CD14-positive monocyte (primary cell): ENCODE results near the gene NCMAP. TPM values are rescaled to one million over a fixed set of nuclear protein-coding genes. Genes with fewer than 3 reads are reported as not detected.

Source experiments
- DNase-seq, 3 donors: peaks; one replicate each; pipeline ENCODE4 v3.0.0-alpha.2; 2011 to 2022
- H2AFZ ChIP-seq: 2 replicates; pipeline ENCODE4 v1.6.0; 2012; ENCODE audit warnings: mild to moderate bottlenecking, low read depth, low read length, inconsistent platforms; ENCODE audit not compliant: insufficient read depth, poor library complexity, severe bottlenecking
- H3K27ac ChIP-seq, 2 donors: 1 replicate in 1 of 2; 2 replicates in 1 of 2; pipeline ENCODE4 v1.5.1; 2012 to 2013; ENCODE audit warnings: low read length in 2 of 2, control low read depth in 1 of 2, inconsistent platforms in 1 of 2, low read depth in 1 of 2, mild to moderate bottlenecking in 1 of 2
- H3K27me3 ChIP-seq, 2 donors: one replicate each; pipeline versions ENCODE4 v1.6.0 to v1.6.1; 2011 to 2013; ENCODE audit warnings: low read length in 2 of 2; ENCODE audit not compliant: control insufficient read depth in 2 of 2, insufficient read depth in 2 of 2
- H3K36me3 ChIP-seq, 2 donors: replicated peaks in 1 of 2; 1 replicate in 1 of 2; 2 replicates in 1 of 2; pipeline versions ENCODE4 v1.5.1 to v1.6.1; 2012 to 2013; ENCODE audit warnings: low read length in 2 of 2, control low read depth in 1 of 2, inconsistent platforms in 1 of 2, mild to moderate bottlenecking in 1 of 2; ENCODE audit not compliant: insufficient read depth in 2 of 2, control insufficient read depth in 1 of 2
- H3K4me1 ChIP-seq, 2 donors: 1 replicate in 1 of 2; 2 replicates in 1 of 2; pipeline versions ENCODE4 v1.5.1 to v1.6.1; 2012 to 2013; ENCODE audit warnings: low read length in 2 of 2, control low read depth in 1 of 2, inconsistent platforms in 1 of 2, mild to moderate bottlenecking in 1 of 2, moderate library complexity in 1 of 2; ENCODE audit not compliant: insufficient read depth in 2 of 2, control insufficient read depth in 1 of 2
- H3K4me2 ChIP-seq: replicated peaks from 2 replicates; pipeline ENCODE3; 2012; ENCODE audit warnings: low read length, moderate library complexity, mild to moderate bottlenecking; ENCODE audit not compliant: poor library complexity, severe bottlenecking; ENCODE audit errors: extremely low read depth
- H3K4me3 ChIP-seq, 3 experiments: fragments of 200-600 bp in 1 of 3; sonication (generic) in 1 of 3; replicated peaks in 1 of 3; 1 replicate in 2 of 3; 2 replicates in 1 of 3; pipeline ENCODE4 v1.5.1; 2011 to 2013; ENCODE audit warnings: low read length in 3 of 3, mild to moderate bottlenecking in 3 of 3, control low read depth in 2 of 3, low read depth in 2 of 3, inconsistent platforms in 1 of 3, moderate library complexity in 1 of 3
- H3K79me2 ChIP-seq: 2 replicates; pipeline ENCODE4 v1.6.0; 2012; ENCODE audit warnings: mild to moderate bottlenecking, control low read depth, inconsistent platforms, low read length, moderate library complexity; ENCODE audit not compliant: insufficient read depth
- H3K9ac ChIP-seq: 2 replicates; pipeline ENCODE4 v1.6.0; 2017; ENCODE audit warnings: low read length, mild to moderate bottlenecking; ENCODE audit not compliant: insufficient read depth, poor library complexity, severe bottlenecking
- H3K9me3 ChIP-seq, 2 donors: replicated peaks in 1 of 2; 1 replicate in 1 of 2; 2 replicates in 1 of 2; pipeline versions ENCODE4 v1.5.1 to v1.6.1; 2012 to 2013; ENCODE audit warnings: low read length in 2 of 2, control low read depth in 1 of 2; ENCODE audit not compliant: control insufficient read depth in 1 of 2, insufficient read depth in 1 of 2
- H4K20me1 ChIP-seq: 2 replicates; pipeline ENCODE4 v1.6.0; 2012; ENCODE audit warnings: mild to moderate bottlenecking, low read length, control low read depth, moderate library complexity; ENCODE audit not compliant: insufficient read depth
- H3K27ac Mint-ChIP-seq, 7 donors: one replicate each; pipeline ENCODE4 v1.8.0; 2020; ENCODE audit warnings: mild to moderate bottlenecking in 7 of 7, mixed read lengths in 7 of 7, moderate library complexity in 6 of 7, inconsistent platforms in 2 of 7
- H3K27me3 Mint-ChIP-seq, 3 donors: one replicate each; pipeline ENCODE4 v1.8.0; 2021 to 2022; ENCODE audit warnings: low read depth in 3 of 3, mild to moderate bottlenecking in 3 of 3, mixed read lengths in 3 of 3, moderate library complexity in 3 of 3, inconsistent platforms in 1 of 3
- H3K36me3 Mint-ChIP-seq, 2 donors: one replicate each; pipeline ENCODE4 v1.8.0; 2020; ENCODE audit warnings: mixed read lengths in 2 of 2, inconsistent platforms in 1 of 2, mild to moderate bottlenecking in 1 of 2
- H3K4me1 Mint-ChIP-seq: one replicate; pipeline ENCODE4 v1.8.0; 2020; ENCODE audit warnings: mild to moderate bottlenecking, mixed read lengths
- H3K4me3 Mint-ChIP-seq, 2 donors: one replicate each; pipeline ENCODE4 v1.8.0; 2020; ENCODE audit warnings: mild to moderate bottlenecking in 2 of 2, mixed read lengths in 2 of 2, moderate library complexity in 1 of 2
- H3K9me3 Mint-ChIP-seq, 7 donors: one replicate each; pipeline ENCODE4 v1.8.0; 2020 to 2022; ENCODE audit warnings: mixed read lengths in 7 of 7, mild to moderate bottlenecking in 6 of 7, moderate library complexity in 6 of 7, inconsistent platforms in 2 of 7
- WGBS: methylation state at CpG from one replicate; pipeline ENCODE4 v1.1.5; 2013; ENCODE audit warnings: missing lambda C conversion rate; ENCODE audit not compliant: insufficient coverage; 5-methylcytosine and 5-hydroxymethylcytosine counted together
- intact Hi-C, 2 donors: fragments of 100-400 bp; cut with micrococcal nuclease; formaldehyde crosslinking; loops; one replicate each; pipeline versions ENCODE4 v1.15.0 to v1.15.1; 2023
- polyA plus RNA-seq, 3 donors: library from polyadenylated mRNA; depleted of rRNA in 1 of 3; unstranded in 2 of 3; stranded (reverse) in 1 of 3; fragments of 300-500 nt in 2 of 3; fragments of >200 nt in 1 of 3; fragmentation: Illumina TruSeq in 2 of 3; gene quantifications; 1 replicate in 2 of 3; 2 replicates in 1 of 3; pipeline ENCODE4 v1.2.3, GENCODE V29; 2012 to 2021
- TF ChIP-seq, protein P1 (sequence below): fragments of 200-600 bp; IDR thresholded peaks from one replicate; pipeline ENCODE4 v1.8.0; 2022; ENCODE audit warnings: antibody characterized with exemption, mild to moderate bottlenecking

NCMAP gene
- polyA plus RNA-seq, 3 donors = not detected

DNA sequence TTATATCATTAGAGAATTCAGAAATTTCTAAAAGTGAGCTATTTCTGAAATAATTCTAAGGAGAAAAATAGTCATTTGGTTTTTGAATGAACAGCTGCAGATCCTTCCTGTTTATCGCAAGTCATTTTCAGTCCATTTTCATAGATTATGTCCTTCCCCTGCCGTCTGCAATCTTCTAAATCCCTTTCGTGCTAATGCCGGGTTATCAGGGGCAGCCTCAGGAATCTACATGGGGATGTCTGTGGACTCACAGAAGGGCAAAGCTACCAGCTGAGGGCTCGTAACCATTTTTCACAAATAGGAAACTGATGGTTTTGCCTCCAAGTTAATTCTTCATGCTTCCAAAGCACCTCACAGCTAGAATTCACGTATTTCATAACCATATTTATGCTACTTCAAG lies 30.3 kb upstream of the NCMAP start:
- WGBS = 97% methylated on average over 4 of the region's 6 CpGs
- H3K4me2 ChIP-seq = no peak overlapping the region
- H4K20me1 ChIP-seq = no peaks in the 10 kb centered on the region
- no peak overlapping the region for H3K9ac ChIP-seq
- Mint-ChIP-seq H3K36me3 (peaks cover 20 to 22% of the 10 kb centered on the region in 2 donors), H3K27me3 (no peaks in the 10 kb centered on the region), H3K27ac (no peak overlapping the region), H3K4me3 (no peak overlapping the region), H3K4me1 (no peaks in the 10 kb centered on the region), H3K9me3 (no peaks in the 10 kb centered on the region)
- no peaks in the 10 kb centered on the region for H3K79me2 ChIP-seq
- DNase-seq = no peak
- no peak overlapping the region for H3K27ac ChIP-seq
- H3K4me3 ChIP-seq = no peak overlapping the region
- no peak overlapping the region for H2AFZ ChIP-seq
- no peaks in the 10 kb centered on the region for H3K27me3 ChIP-seq
- peaks cover 0 to 22% of the 10 kb centered on the region in 2 donors for H3K36me3 ChIP-seq
- no peaks in the 10 kb centered on the region for H3K9me3 ChIP-seq
- TF ChIP-seq, protein P1, sequence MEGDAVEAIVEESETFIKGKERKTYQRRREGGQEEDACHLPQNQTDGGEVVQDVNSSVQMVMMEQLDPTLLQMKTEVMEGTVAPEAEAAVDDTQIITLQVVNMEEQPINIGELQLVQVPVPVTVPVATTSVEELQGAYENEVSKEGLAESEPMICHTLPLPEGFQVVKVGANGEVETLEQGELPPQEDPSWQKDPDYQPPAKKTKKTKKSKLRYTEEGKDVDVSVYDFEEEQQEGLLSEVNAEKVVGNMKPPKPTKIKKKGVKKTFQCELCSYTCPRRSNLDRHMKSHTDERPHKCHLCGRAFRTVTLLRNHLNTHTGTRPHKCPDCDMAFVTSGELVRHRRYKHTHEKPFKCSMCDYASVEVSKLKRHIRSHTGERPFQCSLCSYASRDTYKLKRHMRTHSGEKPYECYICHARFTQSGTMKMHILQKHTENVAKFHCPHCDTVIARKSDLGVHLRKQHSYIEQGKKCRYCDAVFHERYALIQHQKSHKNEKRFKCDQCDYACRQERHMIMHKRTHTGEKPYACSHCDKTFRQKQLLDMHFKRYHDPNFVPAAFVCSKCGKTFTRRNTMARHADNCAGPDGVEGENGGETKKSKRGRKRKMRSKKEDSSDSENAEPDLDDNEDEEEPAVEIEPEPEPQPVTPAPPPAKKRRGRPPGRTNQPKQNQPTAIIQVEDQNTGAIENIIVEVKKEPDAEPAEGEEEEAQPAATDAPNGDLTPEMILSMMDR = no peak
- no peaks in the 10 kb centered on the region for H3K4me1 ChIP-seq
- intact Hi-C loops = no loop called here

DNA sequence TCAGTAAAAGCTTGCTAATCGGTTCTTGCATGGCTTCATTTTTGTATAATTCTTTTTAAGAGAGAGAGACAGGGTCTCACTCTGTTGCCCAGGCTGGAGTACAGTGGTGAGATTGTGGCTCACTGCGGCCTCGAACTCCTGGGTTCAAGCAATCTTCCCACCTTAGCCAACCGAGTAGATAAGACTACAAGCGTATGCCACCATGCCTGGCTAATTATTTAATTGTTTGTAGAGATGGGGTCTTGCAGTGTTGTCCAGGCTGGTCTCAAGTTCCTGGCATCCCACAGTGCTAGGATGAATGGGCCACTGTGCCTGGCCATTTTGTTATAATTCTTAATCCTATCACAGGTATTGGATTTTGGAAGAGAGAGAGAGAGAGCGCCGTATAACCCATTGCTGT lies 29.8 kb upstream of the NCMAP start:
- Histone ChIP-seq H3K36me3 (peaks cover 0 to 24% of the 10 kb centered on the region in 2 donors), H3K27me3 (no peaks in the 10 kb centered on the region), H3K27ac (no peak overlapping the region), H3K4me2 (no peak overlapping the region), H3K9me3 (no peaks in the 10 kb centered on the region), H2AFZ (no peak overlapping the region), H3K79me2 (no peaks in the 10 kb centered on the region), H3K4me3 (no peak overlapping the region), H4K20me1 (no peaks in the 10 kb centered on the region), H3K4me1 (no peaks in the 10 kb centered on the region), H3K9ac (no peak overlapping the region)
- H3K36me3 Mint-ChIP-seq = peaks cover 20 to 22% of the 10 kb centered on the region in 2 donors
- TF ChIP-seq, protein P1 = no peak
- DNase-seq = no peak
- H3K27me3 Mint-ChIP-seq = no peaks in the 10 kb centered on the region
- H3K27ac Mint-ChIP-seq = peak overlapping the region in 1 of 7 donors; percentile 50
- H3K9me3 Mint-ChIP-seq = no peaks in the 10 kb centered on the region
- H3K4me1 Mint-ChIP-seq = no peaks in the 10 kb centered on the region
- no peak overlapping the region for H3K4me3 Mint-ChIP-seq
- intact Hi-C loops = no loop called here
- 100% methylated on average over 1 of the region's 7 CpGs for WGBS
